NCI-H510A (cell line): ENCODE data around the gene ARHGAP8.
"Not testable (repeated sequence)": the region's sequence is repeated elsewhere in the genome, so short reads cannot be mapped to it uniquely, and the experiment has no call there.

Experiments
- DNase-seq: peaks from one replicate; lab custom pipeline; 2025; lab: John Stamatoyannopoulos, UW

The ARHGAP8 gene

DNA sequence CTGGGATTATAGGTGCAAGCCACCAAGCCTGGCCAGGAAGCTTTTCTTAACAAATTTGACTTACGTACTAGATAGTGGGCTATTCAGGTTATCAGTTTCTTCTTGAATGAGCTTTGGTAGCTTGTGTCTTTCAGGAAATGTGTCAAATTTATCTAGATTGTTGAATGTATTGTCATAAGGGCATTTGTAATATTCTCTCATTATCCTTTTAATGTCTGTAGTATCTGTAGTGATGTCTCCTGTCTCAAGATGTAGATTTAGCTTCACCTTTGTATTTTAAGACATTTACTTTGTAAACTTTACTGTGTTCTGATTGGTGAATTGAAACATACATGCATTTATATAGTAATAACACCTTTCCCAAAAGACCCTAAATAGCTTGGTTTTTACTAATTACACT lies 20.7 kb downstream of the ARHGAP8 start:
- no peak for DNase-seq

GRCh38 chr22:44775862-44776261 lies 23.5 kb downstream of the ARHGAP8 start:
- no peak for DNase-seq

GRCh38 chr22:44776605-44777363 lies 24.4 kb downstream of the ARHGAP8 start:
- DNase-seq: no peak

- no peak for DNase-seq
These were observed 25.0 kb downstream of the ARHGAP8 start for GRCh38 chr22:44777364-44777755.

GRCh38 chr22:44780876-44781449 lies 28.6 kb downstream of the ARHGAP8 start:
- no peak for DNase-seq

GRCh38 chr22:44782363-44782963 lies 30.1 kb downstream of the ARHGAP8 start:
- no peak for DNase-seq

- DNase-seq: no peak
These were observed 30.7 kb downstream of the ARHGAP8 start for GRCh38 chr22:44783091-44783490.

DNA sequence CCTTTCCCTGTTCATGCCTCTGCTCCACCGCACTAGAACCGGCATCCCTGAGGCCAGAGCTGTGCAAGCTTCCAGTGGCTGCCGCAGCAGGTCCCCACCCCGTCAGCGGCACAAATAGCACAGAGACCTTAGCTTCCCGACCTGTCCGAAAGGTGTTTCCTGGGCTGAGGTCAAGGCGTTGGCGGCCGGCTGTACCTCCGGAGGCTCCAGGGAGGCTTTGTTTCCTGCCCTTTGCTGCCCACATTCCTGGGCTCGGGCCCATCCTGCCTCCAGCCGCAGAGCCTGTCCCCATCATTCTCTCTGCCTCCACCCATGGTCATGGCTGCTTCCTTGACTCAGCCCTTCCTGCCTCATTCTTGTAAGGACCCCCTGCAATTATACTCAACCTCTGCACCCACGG lies 31.2 kb downstream of the ARHGAP8 start:
- DNase-seq: no peak

DNA sequence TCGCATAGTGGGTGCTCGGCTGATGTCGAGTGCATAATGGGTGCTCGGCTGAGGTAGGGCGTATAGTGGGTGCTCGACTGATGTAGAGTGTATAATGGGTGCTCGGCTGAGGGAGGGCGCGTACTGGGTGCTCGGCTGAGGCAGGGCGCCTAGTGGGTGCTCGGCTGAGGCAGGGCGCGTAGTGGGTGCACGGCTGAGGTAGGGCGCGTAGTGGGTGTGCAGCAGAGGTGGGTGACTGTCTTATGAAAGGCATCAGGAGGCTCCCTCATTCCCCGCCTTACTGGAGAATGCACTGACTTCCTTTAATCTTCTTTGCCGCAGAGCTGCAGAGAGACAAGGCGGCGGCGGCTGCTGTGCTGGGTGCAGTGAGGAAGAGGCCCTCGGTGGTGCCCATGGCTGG lies 33.8 kb downstream of the ARHGAP8 start:
- no peak for DNase-seq

DNA sequence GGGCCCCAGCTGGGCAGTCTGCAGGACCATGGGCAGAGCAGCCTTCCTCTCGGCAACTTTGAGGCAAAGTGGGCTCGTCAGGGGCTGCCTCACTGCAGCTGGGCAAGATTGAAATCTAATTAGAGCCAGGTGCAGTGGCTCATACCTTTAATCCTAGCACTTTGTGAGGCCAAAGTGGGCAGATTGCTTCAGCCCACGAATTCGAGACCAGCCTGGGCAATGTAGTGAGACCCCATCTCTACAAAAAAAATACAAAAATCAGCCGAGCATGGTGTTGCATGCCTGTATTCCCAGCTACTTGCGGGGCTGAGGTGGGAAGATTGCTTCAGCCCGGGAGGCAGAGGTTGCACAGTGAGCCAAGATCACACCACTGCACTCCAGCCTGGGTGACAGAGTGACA lies 34.2 kb downstream of the ARHGAP8 start:
- DNase-seq: no peak

GRCh38 chr22:44787832-44788231 lies 35.5 kb downstream of the ARHGAP8 start:
- no peak for DNase-seq

DNA sequence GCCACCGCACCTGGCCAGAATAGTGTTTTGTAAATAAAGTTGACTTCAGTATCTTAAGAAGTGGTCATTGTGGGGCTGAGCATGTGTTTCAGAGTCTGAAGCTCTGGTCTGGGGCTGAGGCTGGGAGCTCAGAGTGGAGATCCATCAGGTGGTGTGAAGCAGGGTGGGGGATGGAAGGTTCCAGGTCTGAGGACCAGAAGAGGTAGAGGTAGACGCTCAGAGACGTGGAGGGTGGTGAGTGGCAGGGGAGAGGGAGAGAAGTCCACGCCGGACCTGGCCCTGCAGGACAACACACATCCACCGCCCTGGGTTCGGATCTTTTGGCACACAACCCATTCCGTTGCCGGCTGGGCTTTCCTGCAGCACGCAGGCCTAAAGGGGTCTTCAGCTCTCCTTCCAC lies 40.7 kb downstream of the ARHGAP8 start:
- no peak for DNase-seq

DNA sequence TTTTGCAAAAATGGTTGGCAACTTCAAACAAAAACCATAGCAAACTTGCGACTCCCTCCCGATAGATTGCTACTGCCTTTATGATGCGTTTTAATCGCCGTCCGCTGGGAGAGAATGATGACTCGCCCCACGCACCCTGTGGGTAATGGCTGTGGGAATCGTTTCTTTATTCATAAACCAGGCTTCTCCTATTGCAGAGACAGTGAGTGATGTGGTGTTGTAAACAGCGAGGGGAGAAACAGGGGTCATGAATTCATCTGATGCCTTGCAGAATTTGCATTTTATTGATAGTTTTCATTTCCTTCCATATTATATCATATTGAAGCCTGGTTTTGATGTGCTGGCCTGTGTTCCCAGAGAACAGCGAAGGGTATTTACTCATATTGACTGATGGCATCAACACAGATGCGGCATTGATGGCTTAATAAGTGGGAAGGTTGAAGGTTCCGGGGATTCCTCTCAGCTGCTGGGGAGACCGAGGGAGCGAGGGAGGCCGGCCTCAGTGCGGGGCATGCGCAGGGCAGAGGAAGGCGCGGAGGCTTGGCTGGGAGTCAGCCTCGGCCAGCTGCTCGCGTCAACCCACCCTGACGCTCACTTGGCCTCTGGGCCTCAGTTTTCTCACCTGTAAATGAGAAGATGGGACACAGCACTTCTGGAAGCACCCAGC lies 41.3 kb downstream of the ARHGAP8 start:
- no peak for DNase-seq

DNA sequence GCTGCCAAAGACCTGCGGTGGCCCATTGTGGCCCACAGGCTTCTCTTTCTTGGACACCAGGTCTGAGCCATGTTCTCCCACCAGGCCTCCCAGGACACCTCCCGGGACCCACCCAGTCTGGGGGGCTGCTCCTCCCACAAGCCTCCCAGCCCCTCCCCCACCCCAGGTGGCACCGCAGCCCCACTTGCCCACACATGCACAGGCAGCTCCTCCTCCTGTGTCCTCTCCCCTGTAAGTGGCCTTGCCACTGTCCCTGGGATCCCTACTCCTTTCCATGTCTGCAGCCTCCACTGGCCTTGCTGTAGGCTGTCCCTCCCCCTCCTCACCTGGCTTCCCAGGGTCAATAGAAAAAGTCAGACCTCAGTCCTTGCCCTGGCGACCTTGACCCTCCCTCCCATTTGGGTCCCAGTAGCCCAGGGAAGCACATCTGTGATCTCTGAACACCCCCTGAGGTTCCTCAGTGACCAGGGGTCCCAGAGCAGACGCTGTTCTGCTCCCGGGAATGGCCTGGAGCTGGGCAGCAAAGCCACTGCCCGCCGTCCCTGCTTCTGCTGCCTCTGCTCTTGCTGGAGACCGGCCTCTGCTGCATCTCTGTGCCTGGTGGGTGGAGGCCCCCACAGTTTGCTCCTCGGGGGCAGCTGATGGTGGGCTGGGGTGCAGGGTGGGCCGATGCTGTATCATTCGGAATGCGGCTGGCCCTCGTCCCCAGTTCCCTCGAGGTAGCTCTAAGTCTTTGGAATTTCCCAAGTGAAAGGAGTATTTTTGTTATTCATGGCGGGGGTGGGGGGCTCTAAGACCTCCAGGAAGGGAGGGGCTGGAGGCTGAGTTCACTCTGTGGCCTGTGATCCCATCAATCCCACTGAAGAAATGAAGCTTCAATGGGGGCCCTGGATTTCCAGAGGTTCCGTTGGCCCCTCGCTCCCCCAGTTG lies 43.6 kb downstream of the ARHGAP8 start:
- no peak for DNase-seq

DNA sequence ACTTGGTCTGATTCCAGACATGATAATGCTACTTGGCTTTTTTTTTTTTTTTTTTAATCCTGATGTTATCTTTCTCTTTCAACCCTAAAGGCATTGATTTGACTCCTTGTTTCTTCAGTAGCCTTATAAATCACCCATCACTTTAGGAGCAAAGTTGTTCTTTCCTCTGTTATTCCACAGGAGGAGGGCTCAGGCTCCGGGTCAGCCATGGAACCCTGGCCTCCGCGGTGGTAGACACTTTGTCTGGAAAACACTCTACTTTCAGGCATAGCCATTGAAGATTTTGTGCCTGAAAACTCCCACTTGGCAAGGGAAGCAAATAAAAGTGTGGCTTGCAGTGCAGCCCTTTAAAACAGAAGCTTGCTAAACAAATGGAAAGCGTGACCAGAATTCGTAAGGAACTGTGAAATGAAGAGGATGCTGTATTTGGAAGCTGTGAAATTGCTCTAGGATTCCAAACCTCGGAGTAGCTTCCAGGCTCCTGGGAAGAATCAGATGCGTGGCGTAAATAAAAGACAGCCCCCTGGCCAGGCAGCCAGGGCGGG lies 44.9 kb downstream of the ARHGAP8 start:
- no peak for DNase-seq

- DNase-seq: no peak
These were observed 46.9 kb downstream of the ARHGAP8 start for GRCh38 chr22:44799077-44799945.

- DNase-seq: not testable (repeated sequence)
These were observed 47.7 kb downstream of the ARHGAP8 start for GRCh38 chr22:44799946-44800634.

- DNase-seq: no peak
These were observed 49.1 kb downstream of the ARHGAP8 start for GRCh38 chr22:44801476-44801875.

GRCh38 chr22:44802071-44802700 lies 49.8 kb downstream of the ARHGAP8 start:
- no peak for DNase-seq
